Subcutaneous adipose tissue (tissue), 4 donors: ENCODE data around the gene CHSY3. TPM values are rescaled to one million over a fixed set of nuclear protein-coding genes. Genes with fewer than 3 reads are reported as not detected.

Source experiments
- total RNA-seq, 4 donors: library from RNA; depleted of rRNA; stranded (reverse); fragments of >200 nt; gene quantifications; one replicate each; pipeline ENCODE4 v1.1.0, GENCODE V29; 2016
- TF ChIP-seq, protein P1 (sequence below): fragments of 450-650 bp; IDR thresholded peaks from one replicate; pipeline ENCODE4 v1.5.1; 2016; ENCODE audit warnings: low read depth, mild to moderate bottlenecking, control low read depth, antibody characterized with exemption, moderate library complexity

The CHSY3 gene
- total RNA-seq, 4 donors from 2014 or later: 3.7 to 6.8 (median 5.9) TPM

DNA sequence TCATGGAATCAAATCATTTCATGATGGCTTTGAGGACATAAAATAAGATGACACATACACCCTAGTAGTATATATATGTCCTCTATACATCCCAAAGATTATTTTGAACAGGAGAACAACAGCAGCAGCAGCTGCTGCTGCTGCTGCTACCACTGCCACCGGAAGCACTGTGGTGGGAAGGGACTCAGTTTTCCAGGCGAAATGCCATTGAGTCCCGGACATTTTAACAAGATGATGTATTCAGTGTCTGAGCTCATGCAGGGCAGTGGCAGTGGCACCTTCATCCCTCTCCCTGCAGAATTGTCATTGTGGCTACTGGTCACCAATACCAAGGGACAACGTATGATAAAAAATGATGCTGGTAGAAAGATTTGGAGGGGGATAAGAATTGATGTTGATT lies 151.3 kb downstream of the CHSY3 start:
- TF ChIP-seq, protein P1, sequence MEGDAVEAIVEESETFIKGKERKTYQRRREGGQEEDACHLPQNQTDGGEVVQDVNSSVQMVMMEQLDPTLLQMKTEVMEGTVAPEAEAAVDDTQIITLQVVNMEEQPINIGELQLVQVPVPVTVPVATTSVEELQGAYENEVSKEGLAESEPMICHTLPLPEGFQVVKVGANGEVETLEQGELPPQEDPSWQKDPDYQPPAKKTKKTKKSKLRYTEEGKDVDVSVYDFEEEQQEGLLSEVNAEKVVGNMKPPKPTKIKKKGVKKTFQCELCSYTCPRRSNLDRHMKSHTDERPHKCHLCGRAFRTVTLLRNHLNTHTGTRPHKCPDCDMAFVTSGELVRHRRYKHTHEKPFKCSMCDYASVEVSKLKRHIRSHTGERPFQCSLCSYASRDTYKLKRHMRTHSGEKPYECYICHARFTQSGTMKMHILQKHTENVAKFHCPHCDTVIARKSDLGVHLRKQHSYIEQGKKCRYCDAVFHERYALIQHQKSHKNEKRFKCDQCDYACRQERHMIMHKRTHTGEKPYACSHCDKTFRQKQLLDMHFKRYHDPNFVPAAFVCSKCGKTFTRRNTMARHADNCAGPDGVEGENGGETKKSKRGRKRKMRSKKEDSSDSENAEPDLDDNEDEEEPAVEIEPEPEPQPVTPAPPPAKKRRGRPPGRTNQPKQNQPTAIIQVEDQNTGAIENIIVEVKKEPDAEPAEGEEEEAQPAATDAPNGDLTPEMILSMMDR: no peak

DNA sequence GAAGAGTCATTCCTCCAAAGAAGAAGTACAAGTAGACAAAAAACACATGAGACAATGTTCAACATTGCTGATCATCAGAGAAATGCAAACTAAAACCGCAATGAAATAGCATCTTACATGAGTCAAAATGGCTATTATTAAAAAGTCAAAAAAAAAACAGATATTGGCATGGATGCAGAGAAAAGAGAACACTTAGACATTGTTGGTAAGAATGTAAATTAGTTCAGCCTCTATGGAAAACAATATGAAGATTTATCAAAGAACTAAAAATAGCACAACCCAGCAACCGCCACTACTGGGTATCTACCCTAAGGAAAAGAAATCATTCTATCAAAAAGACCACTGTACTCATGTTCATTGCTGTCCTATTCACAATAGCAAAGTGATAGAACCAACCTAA lies 157.5 kb downstream of the CHSY3 start:
- TF ChIP-seq, protein P1: no peak

DNA sequence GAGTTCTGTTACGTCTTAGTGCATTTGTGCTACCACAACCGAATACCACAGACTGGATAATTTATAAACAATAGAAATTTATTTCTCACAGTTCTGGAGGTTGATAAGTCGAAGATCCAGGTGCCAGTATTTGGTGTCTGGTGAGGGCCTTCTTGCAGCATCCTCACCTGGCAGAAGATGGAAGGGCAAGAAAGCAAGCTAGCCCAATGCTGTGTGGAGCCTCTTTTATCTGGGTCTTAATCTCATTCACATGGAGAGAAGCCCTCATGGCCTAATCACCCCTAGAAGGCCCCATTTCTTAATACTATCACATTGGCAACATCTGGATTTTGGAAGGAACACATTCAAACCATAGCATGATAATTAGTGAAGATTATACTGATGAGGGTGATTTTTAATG lies 159.3 kb downstream of the CHSY3 start:
- TF ChIP-seq, protein P1: no peak

DNA sequence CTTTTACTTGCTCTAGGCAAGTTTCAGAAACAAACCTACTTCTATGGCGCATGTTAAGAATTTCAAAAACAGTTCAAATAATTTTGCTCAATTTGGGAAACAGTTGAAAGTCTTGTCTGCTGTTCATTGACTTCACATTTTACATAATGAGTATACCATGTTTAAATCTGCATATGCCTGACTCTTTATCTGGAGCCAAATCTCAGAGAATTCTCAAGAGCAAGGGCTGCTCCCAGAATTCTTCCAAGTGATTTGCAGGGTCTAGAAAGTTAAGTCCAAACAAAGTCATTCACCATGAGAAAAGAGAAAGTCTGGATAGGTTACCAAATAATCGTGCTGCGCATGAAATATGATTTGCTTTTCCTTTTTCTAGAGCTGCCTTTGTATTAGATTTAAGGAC lies 160.2 kb downstream of the CHSY3 start:
- TF ChIP-seq, protein P1: no peak

DNA sequence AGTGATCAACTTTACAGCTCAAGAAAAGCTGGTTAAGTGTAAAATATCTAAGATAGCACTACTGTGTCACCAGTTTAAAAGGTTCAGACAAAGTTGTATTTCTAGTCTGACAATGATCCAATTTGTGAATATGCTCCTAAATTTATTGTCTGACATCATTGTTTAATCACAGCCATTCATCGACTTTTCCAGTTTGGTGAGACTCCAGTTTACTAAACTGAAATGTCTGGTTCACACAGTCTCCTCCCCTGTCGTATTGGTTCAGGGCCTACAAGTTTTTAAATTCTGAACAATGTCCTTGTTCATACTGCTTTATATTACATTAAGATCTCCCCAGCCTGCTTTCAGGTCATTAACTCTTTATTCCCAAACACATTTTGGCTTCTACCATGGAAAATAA lies 161.4 kb downstream of the CHSY3 start:
- TF ChIP-seq, protein P1: no peak

DNA sequence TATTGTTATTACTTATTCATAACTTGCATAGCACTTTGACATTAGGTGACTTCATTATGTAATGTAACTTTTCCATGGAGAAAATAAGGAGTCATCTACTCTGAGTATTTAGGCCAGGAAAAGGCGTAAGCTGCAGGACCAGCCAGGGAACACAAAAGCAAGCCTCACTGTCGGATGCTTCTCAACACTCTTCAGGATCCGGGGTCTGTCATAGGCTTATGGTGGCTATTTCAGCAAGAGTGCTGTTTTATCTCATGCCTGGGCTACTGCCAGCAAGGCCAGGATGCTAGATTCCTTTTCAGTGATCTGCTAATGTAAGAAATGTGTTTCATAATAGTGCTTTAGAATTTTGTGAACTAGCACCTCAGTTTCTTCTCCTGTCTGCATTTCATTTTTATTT lies 162.4 kb downstream of the CHSY3 start:
- TF ChIP-seq, protein P1: no peak

DNA sequence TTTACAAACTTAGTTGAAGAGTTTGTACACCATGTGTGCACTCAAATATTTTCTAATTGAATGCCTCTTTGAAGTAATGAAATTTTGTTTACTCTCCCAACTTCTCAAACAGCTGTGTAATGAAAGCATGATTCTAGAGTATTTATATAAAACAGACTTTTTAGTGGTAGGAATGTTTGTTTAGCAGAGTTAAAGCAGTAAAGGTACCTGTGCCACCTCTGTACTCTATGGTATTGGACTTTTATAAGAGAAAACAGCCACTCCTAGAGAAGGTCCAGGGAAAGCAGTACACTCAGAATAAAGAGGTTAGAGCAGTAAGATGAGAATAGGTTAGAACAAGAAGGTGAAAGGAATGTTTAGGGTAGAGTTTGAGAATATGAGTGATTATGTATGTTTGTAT lies 163.1 kb downstream of the CHSY3 start:
- TF ChIP-seq, protein P1: no peak
